Measurements from ENCODE around the gene TMPRSS5.

Gene TMPRSS5

GRCh38 chr11:113666584-113666983 lies 39.5 kb downstream of the TMPRSS5 start:
- no peak for DNase-seq

- DNase-seq = no peak
Measured at GRCh38 chr11:113664981-113665710, 41.0 kb downstream of the TMPRSS5 start.

GRCh38 chr11:113664069-113664980 lies 41.8 kb downstream of the TMPRSS5 start:
- DNase-seq = peak; percentile 6

GRCh38 chr11:113663567-113663966 lies 42.5 kb downstream of the TMPRSS5 start:
- no peak for DNase-seq

- DNase-seq = no peak
Measured at GRCh38 chr11:113655771-113656170, 50.3 kb downstream of the TMPRSS5 start.

GRCh38 chr11:113651023-113651422 lies 55.1 kb downstream of the TMPRSS5 start:
- DNase-seq = no peak

GRCh38 chr11:113649311-113649710 lies 56.8 kb downstream of the TMPRSS5 start:
- no peak for DNase-seq

- DNase-seq = no peak
Measured at GRCh38 chr11:113647856-113648255, 58.3 kb downstream of the TMPRSS5 start.

- DNase-seq = no peak
Measured at GRCh38 chr11:113647108-113647507, 59.0 kb downstream of the TMPRSS5 start.

GRCh38 chr11:113645593-113646349 lies 60.3 kb downstream of the TMPRSS5 start:
- no peak for DNase-seq

- DNase-seq = no peak
Measured at GRCh38 chr11:113644605-113645004, 61.5 kb downstream of the TMPRSS5 start.

GRCh38 chr11:113643701-113644100 lies 62.4 kb downstream of the TMPRSS5 start:
- DNase-seq = no peak

- DNase-seq = no peak
Measured at GRCh38 chr11:113643006-113643585, 63.0 kb downstream of the TMPRSS5 start.

- DNase-seq = no peak
Measured at GRCh38 chr11:113642090-113642489, 64.0 kb downstream of the TMPRSS5 start.

- DNase-seq = no peak
Measured at GRCh38 chr11:113638376-113638775, 67.7 kb downstream of the TMPRSS5 start.

GRCh38 chr11:113637636-113638035 lies 68.5 kb downstream of the TMPRSS5 start:
- no peak for DNase-seq

Data from NCI-H345 (cell line).